ENCODE measurements around the gene CHST1.

GRCh38 chr11:45669146-45669545 is 3.7 kb upstream of the CHST1 start:
- TF ChIP-seq CTCF (IDR thresholded peaks at IDR 0.05) (no peak), POLR2A (IDR thresholded peaks at IDR 0.05) (no peak)
